Progenitor cell of endocrine pancreas (in vitro differentiated cells): ENCODE results near the gene N4BP2L2. TPM values are rescaled to one million over a fixed set of nuclear protein-coding genes. Genes with fewer than 3 reads are reported as not detected.
A peak's percentile ranks its signal among the peaks of the same experiment; 100 is the strongest.

Experiments used
- DNase-seq: peaks from one replicate; pipeline ENCODE4 v3.0.0; 2021; ENCODE audit warnings: low spot score; ENCODE audit not compliant: unreplicated experiment
- H3K27ac Mint-ChIP-seq: 2 replicates; pipeline ENCODE4 v1.8.0; 2021; ENCODE audit warnings: mild to moderate bottlenecking, moderate library complexity, mixed read lengths
- H3K27me3 Mint-ChIP-seq: 2 replicates; pipeline ENCODE4 v1.8.0; 2021; ENCODE audit warnings: mixed read lengths
- H3K36me3 Mint-ChIP-seq: 2 replicates; pipeline ENCODE4 v1.8.0; 2022; ENCODE audit warnings: mixed read lengths; ENCODE audit not compliant: insufficient read depth
- H3K4me1 Mint-ChIP-seq: 2 replicates; pipeline ENCODE4 v1.8.0; 2021; ENCODE audit warnings: low read depth, mixed read lengths
- H3K4me3 Mint-ChIP-seq: 2 replicates; pipeline ENCODE4 v1.8.0; 2021; ENCODE audit warnings: low read depth, mild to moderate bottlenecking, moderate library complexity, mixed read lengths
- H3K9me3 Mint-ChIP-seq: 2 replicates; pipeline ENCODE4 v1.8.0; 2021; ENCODE audit warnings: low read depth, mixed read lengths
- total RNA-seq: library from RNA; stranded (reverse); gene quantifications from 2 replicates; pipeline ENCODE4 v1.2.1, GENCODE V29; 2021
- TF ChIP-seq, protein P1 (sequence below): fragments of 200-600 bp; sonication (generic); IDR thresholded peaks from one replicate; pipeline ENCODE4 v1.5.0; 2021; ENCODE audit warnings: antibody characterized with exemption, mild to moderate bottlenecking; ENCODE audit not compliant: unreplicated experiment

The N4BP2L2 gene
- total RNA-seq, 1 donor from 2014 or later: 155 TPM

DNA sequence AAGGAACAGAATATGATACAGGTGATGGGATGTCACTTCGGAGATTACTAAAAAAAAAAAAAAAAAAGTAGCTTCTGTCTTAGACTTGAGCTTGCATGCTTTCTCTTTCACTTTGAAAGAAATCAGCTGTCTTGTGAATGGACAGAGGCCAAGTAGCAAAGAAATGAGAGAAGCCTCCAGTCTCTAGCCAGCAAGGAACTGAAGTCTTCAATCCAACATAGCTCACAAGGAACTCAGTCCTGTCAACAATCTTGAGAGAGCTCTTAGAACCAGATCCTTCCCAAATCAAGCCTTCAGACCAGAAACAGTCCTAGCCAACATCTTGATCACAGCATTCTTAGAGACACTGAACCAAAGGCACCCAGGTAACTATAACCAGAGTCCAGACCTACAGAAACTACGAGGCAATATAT lies 7.7 kb downstream of the N4BP2L2 start:
- DNase-seq: no peak
- Mint-ChIP-seq H3K4me1 (peaks cover 26% of the 10 kb centered on the region), H3K4me3 (no peak overlapping the region), H3K9me3 (no peaks in the 10 kb centered on the region), H3K36me3 (peaks cover 18% of the 10 kb centered on the region), H3K27ac (peak overlapping the region; percentile 14), H3K27me3 (no peaks in the 10 kb centered on the region)
- TF ChIP-seq, protein P1, sequence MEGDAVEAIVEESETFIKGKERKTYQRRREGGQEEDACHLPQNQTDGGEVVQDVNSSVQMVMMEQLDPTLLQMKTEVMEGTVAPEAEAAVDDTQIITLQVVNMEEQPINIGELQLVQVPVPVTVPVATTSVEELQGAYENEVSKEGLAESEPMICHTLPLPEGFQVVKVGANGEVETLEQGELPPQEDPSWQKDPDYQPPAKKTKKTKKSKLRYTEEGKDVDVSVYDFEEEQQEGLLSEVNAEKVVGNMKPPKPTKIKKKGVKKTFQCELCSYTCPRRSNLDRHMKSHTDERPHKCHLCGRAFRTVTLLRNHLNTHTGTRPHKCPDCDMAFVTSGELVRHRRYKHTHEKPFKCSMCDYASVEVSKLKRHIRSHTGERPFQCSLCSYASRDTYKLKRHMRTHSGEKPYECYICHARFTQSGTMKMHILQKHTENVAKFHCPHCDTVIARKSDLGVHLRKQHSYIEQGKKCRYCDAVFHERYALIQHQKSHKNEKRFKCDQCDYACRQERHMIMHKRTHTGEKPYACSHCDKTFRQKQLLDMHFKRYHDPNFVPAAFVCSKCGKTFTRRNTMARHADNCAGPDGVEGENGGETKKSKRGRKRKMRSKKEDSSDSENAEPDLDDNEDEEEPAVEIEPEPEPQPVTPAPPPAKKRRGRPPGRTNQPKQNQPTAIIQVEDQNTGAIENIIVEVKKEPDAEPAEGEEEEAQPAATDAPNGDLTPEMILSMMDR: no peak

DNA sequence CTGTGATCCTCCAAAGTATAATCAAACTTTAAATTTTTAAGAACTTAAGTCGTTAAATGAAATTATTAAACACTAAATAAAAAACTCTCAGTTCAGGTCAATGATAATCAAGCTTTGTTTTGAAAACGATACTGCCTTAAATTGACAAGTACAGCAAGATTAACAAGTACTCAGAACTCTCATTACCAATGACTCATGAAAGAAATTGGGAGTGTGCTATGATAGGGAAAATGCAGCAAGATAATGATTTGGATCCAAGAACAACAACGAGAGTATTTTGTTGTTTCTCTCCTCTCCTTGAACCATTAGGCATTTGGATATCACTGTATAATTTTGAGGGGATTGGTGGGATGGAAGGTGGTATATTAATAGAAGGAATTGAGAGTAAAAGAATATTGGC lies 10.2 kb downstream of the N4BP2L2 start:
- TF ChIP-seq, protein P1: no peak
- H3K9me3 Mint-ChIP-seq: no peaks in the 10 kb centered on the region
- H3K36me3 Mint-ChIP-seq: peaks cover 13% of the 10 kb centered on the region
- no peak for DNase-seq
- H3K27me3 Mint-ChIP-seq: no peaks in the 10 kb centered on the region
- H3K4me1 Mint-ChIP-seq: peaks cover 15% of the 10 kb centered on the region
- H3K27ac Mint-ChIP-seq: no peak overlapping the region
- H3K4me3 Mint-ChIP-seq: no peak overlapping the region

DNA sequence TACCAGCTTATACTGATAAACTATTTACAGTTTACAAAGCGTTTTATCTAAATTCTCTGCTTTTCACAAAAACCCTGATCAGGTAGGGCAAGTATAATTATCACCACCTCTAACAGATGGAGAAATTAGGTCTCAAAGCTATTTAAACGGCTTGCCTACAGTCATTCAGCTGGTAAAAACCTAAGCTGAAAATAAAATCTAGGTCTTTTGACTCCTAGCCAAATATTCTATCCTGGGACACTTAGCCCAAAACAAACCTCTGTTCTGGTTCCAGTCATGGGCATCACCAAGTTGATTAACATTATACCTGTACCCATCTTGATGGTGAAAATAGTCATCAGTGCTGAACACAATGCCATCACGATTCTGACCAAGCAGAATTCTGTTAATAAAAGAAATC lies 11.4 kb downstream of the N4BP2L2 start:
- TF ChIP-seq, protein P1: no peak
- Mint-ChIP-seq H3K4me3 (no peak overlapping the region), H3K27me3 (no peaks in the 10 kb centered on the region)

DNA sequence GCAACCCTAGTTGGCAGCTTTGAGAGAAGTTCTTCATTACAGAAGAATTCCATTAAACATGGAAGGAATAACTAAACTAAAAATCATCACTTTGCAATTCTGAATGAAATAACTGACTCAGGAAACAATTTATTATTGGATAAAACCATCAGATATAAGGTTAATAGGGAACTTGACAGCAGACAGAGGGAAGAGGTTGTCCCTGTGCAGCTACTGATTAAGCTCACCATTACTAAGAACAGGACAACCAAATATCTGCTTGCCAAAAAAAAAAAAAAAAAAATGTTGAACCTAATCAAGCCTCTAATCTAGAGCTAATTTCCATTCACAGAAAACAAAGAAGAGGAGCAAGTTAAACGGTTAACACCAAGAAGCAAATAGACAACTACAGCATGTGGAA lies 12.8 kb downstream of the N4BP2L2 start:
- TF ChIP-seq, protein P1: no peak
- DNase-seq: no peak
- Mint-ChIP-seq H3K9me3 (no peaks in the 10 kb centered on the region), H3K4me1 (peaks cover 11% of the 10 kb centered on the region), H3K27ac (no peak overlapping the region), H3K4me3 (no peak overlapping the region), H3K27me3 (no peaks in the 10 kb centered on the region), H3K36me3 (peaks cover 17% of the 10 kb centered on the region)

More for the DNA sequence above, 11.4 kb downstream of the N4BP2L2 start:
- Mint-ChIP-seq H3K4me1 (peaks cover 15% of the 10 kb centered on the region), H3K27ac (peak overlapping the region; percentile 24), H3K9me3 (no peaks in the 10 kb centered on the region), H3K36me3 (peaks cover 16% of the 10 kb centered on the region)
- no peak for DNase-seq

DNA sequence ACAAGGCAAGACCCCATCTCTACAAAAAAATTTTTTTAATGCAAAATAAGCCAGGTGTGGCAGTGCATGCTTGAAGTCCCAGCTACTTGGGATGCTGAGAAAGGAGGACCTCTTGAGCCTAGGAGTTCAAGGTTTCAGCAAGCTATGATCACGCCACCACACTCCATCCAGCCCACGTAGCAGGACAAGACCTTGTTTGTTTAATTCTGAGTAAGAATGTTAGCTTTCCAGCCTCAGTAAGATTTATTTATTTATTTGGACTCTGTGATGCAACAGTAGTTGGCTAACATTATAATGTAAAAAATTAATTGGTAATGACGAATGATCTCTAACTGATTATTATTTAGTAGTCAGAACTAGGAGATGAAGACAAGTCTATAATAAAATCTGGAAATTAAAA lies 23.3 kb downstream of the N4BP2L2 start:
- Mint-ChIP-seq H3K4me3 (no peak overlapping the region), H3K36me3 (peaks cover 18% of the 10 kb centered on the region), H3K27me3 (no peaks in the 10 kb centered on the region), H3K4me1 (peaks cover 4% of the 10 kb centered on the region), H3K27ac (no peak overlapping the region), H3K9me3 (no peaks in the 10 kb centered on the region)
- TF ChIP-seq, protein P1: no peak
- DNase-seq: no peak
